ENCODE data around the gene C16orf90.

- TF ChIP-seq CTCF (IDR thresholded peaks at IDR 0.05) (no peak), USF2 (IDR thresholded peaks at IDR 0.05; ENCODE audit: borderline replicate concordance, low read depth, low read length) (no peak), EZH2phosphoT487 (IDR thresholded peaks at IDR 0.05; ENCODE audit: borderline replicate concordance, low read depth) (no peak), RAD21 (IDR thresholded peaks at IDR 0.05; ENCODE audit: low read length) (no peak), MAX (IDR thresholded peaks at IDR 0.05; ENCODE audit: low read depth) (no peak), POLR2AphosphoS5 (IDR thresholded peaks at IDR 0.05; ENCODE audit: low read depth, low read length) (peak; percentile 53; the same call in 1 of the 2 replicates), FOSL2 (IDR thresholded peaks at IDR 0.05; ENCODE audit: borderline replicate concordance, low read depth) (no peak), SMC3 (IDR thresholded peaks at IDR 0.05; ENCODE audit: low read depth, low read length) (no peak), RCOR1 (IDR thresholded peaks at IDR 0.05; ENCODE audit: low read length) (no peak), ELF1 (IDR thresholded peaks at IDR 0.05) (no peak), GATA2 (CRISPR knock-in tag; IDR thresholded peaks at IDR 0.05) (no peak), MXI1 (IDR thresholded peaks at IDR 0.05; ENCODE audit: low read depth, low read length) (no peak), NRF1 (IDR thresholded peaks at IDR 0.05; ENCODE audit: low read depth, low read length) (no peak)
- TF ChIP-seq, protein P1, sequence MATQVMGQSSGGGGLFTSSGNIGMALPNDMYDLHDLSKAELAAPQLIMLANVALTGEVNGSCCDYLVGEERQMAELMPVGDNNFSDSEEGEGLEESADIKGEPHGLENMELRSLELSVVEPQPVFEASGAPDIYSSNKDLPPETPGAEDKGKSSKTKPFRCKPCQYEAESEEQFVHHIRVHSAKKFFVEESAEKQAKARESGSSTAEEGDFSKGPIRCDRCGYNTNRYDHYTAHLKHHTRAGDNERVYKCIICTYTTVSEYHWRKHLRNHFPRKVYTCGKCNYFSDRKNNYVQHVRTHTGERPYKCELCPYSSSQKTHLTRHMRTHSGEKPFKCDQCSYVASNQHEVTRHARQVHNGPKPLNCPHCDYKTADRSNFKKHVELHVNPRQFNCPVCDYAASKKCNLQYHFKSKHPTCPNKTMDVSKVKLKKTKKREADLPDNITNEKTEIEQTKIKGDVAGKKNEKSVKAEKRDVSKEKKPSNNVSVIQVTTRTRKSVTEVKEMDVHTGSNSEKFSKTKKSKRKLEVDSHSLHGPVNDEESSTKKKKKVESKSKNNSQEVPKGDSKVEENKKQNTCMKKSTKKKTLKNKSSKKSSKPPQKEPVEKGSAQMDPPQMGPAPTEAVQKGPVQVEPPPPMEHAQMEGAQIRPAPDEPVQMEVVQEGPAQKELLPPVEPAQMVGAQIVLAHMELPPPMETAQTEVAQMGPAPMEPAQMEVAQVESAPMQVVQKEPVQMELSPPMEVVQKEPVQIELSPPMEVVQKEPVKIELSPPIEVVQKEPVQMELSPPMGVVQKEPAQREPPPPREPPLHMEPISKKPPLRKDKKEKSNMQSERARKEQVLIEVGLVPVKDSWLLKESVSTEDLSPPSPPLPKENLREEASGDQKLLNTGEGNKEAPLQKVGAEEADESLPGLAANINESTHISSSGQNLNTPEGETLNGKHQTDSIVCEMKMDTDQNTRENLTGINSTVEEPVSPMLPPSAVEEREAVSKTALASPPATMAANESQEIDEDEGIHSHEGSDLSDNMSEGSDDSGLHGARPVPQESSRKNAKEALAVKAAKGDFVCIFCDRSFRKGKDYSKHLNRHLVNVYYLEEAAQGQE (IDR thresholded peaks at IDR 0.05; ENCODE audit: low read depth, low read length): no peak
These were observed 51.3 kb downstream of the C16orf90 start for GRCh38 chr16:3444032-3444388.

Measured in SK-N-SH (cell line).